ENCODE results near the gene MFF. TPM values are rescaled to one million over a fixed set of nuclear protein-coding genes. Genes with fewer than 3 reads are reported as not detected.

Gene MFF
- total RNA-seq, 1 experiment from 2014 or later: 68.2 TPM

DNA sequence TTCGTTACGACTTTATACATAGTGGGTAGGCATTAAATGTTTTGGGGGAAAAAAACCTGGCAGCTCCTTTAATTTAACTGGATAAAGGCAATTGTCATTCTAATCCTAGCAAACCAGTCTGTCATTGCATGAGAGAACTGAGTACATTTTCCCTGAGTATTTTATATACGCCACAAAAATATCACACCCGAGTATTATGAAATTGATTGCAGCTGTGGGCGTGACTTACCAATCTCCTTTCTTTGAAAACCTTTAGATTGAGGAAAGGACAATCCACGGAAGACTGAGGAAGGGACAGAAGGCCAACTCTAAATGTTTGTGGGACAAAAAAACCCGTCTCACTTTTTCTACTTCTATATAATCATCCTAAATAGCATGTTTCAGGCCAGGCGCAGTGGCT is 45.0 kb downstream of the MFF start:
- H3K9me3 ChIP-seq (ENCODE audit: control insufficient read depth in 1 of 2, insufficient read depth in 1 of 2, low read depth in 1 of 2, low read length in 2 of 2): no peaks in the 10 kb centered on the region
- POLR2A ChIA-PET: no interaction called here
- no peaks in the 10 kb centered on the region for H3K79me2 ChIP-seq (ENCODE audit: insufficient read depth, low read length)
- no TSS peak for BruUV-seq (replicated peaks)
- H3K4me2 ChIP-seq (ENCODE audit: low read length): no peak overlapping the region
- H3K36me3 ChIP-seq (ENCODE audit: control insufficient read depth in 1 of 2, insufficient read depth in 2 of 2, low read length in 2 of 2): no peaks in the 10 kb centered on the region
- TF ChIP-seq, protein P1, sequence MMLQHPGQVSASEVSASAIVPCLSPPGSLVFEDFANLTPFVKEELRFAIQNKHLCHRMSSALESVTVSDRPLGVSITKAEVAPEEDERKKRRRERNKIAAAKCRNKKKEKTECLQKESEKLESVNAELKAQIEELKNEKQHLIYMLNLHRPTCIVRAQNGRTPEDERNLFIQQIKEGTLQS (IDR thresholded peaks at IDR 0.05): no peak
- TF ChIP-seq ELF1 (IDR thresholded peaks at IDR 0.05; ENCODE audit: borderline replicate concordance, low read depth): no peak
- TF ChIP-seq SRF (IDR thresholded peaks at IDR 0.05; ENCODE audit: low read depth): no peak
- no peak for TF ChIP-seq ZNF274 (IDR thresholded peaks at IDR 0.05; ENCODE audit: low read depth, low read length)
- TF ChIP-seq, protein P2, sequence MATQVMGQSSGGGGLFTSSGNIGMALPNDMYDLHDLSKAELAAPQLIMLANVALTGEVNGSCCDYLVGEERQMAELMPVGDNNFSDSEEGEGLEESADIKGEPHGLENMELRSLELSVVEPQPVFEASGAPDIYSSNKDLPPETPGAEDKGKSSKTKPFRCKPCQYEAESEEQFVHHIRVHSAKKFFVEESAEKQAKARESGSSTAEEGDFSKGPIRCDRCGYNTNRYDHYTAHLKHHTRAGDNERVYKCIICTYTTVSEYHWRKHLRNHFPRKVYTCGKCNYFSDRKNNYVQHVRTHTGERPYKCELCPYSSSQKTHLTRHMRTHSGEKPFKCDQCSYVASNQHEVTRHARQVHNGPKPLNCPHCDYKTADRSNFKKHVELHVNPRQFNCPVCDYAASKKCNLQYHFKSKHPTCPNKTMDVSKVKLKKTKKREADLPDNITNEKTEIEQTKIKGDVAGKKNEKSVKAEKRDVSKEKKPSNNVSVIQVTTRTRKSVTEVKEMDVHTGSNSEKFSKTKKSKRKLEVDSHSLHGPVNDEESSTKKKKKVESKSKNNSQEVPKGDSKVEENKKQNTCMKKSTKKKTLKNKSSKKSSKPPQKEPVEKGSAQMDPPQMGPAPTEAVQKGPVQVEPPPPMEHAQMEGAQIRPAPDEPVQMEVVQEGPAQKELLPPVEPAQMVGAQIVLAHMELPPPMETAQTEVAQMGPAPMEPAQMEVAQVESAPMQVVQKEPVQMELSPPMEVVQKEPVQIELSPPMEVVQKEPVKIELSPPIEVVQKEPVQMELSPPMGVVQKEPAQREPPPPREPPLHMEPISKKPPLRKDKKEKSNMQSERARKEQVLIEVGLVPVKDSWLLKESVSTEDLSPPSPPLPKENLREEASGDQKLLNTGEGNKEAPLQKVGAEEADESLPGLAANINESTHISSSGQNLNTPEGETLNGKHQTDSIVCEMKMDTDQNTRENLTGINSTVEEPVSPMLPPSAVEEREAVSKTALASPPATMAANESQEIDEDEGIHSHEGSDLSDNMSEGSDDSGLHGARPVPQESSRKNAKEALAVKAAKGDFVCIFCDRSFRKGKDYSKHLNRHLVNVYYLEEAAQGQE (IDR thresholded peaks at IDR 0.05; ENCODE audit: low read depth): no peak
- TF ChIP-seq EZH2phosphoT487 (IDR thresholded peaks at IDR 0.05; ENCODE audit: borderline replicate concordance): no peak
- no peak for TF ChIP-seq POLR2AphosphoS5 (IDR thresholded peaks at IDR 0.05; ENCODE audit: low read depth, low read length)
- TF ChIP-seq SP1 (IDR thresholded peaks at IDR 0.05; ENCODE audit: low read depth): no peak
- TF ChIP-seq TCF7L2 (IDR thresholded peaks at IDR 0.05; ENCODE audit: borderline replicate concordance, extremely low read depth, insufficient read depth, insufficient read length): no peak
- TF ChIP-seq RAD21 (IDR thresholded peaks at IDR 0.05; ENCODE audit: low read depth): no peak
- intact Hi-C loops (cut with micrococcal nuclease): no loop called here
- DNase-seq (ENCODE audit: low read depth, low spot score) (no peak), ATAC-seq (no peak)
- no peaks in the 10 kb centered on the region for H3K27me3 ChIP-seq (ENCODE audit: insufficient read depth, low read length)
- RAD21 ChIA-PET (ENCODE audit: low non-redundant PET in 1 of 2, low total read pairs in 2 of 2, uncharacterized antibody in 2 of 2, unreplicated experiment in 2 of 2): no interaction called here
- no peak overlapping the region for H3K9ac ChIP-seq (ENCODE audit: low read length)
- H2AFZ ChIP-seq (ENCODE audit: low read depth, low read length, poor library complexity, severe bottlenecking): no peak overlapping the region
- H4K20me1 ChIP-seq (ENCODE audit: insufficient read depth): no peaks in the 10 kb centered on the region
- H3K9me2 ChIP-seq (ENCODE audit: insufficient read depth): no peaks in the 10 kb centered on the region
- H3K4me1 ChIP-seq (ENCODE audit: control insufficient read depth in 1 of 2, insufficient read depth in 2 of 2, low read length in 2 of 2): no peaks in the 10 kb centered on the region
- CTCF ChIA-PET: no interaction called here
- no peak overlapping the region for H3K4me3 ChIP-seq (replicated peaks in 1 of 2; ENCODE audit: low read depth in 1 of 2, low read length in 2 of 2)
- no peak overlapping the region for H3K27ac ChIP-seq (ENCODE audit: low read depth, low read length)

All from HCT116 (cell line).